Muscle of leg (tissue), 11 donors: ENCODE data around the gene CCDC97. TPM values are rescaled to one million over a fixed set of nuclear protein-coding genes. Genes with fewer than 3 reads are reported as not detected.
"Not testable (repeated sequence)": the region's sequence is repeated elsewhere in the genome, so short reads cannot be mapped to it uniquely, and the experiment has no call there.

Experiments
- DNase-seq: peaks from one replicate; pipeline ENCODE4 v3.0.0; 2013
- H3K27ac ChIP-seq: one replicate; pipeline ENCODE4 v1.5.1; 2013; ENCODE audit warnings: mild to moderate bottlenecking, low read length, control low read depth
- H3K27me3 ChIP-seq: one replicate; pipeline ENCODE4 v1.6.1; 2013; ENCODE audit warnings: low read length; ENCODE audit not compliant: control insufficient read depth, insufficient read depth
- H3K36me3 ChIP-seq: one replicate; pipeline ENCODE4 v1.6.1; 2013; ENCODE audit warnings: low read length; ENCODE audit not compliant: control insufficient read depth, insufficient read depth
- H3K4me1 ChIP-seq: one replicate; pipeline ENCODE4 v1.6.1; 2013; ENCODE audit warnings: low read length; ENCODE audit not compliant: control insufficient read depth, insufficient read depth
- H3K4me3 ChIP-seq: one replicate; pipeline ENCODE4 v1.5.1; 2013; ENCODE audit warnings: low read length, control low read depth
- H3K9me3 ChIP-seq: replicated peaks from 2 replicates; pipeline ENCODE4 v1.6.1; 2013; ENCODE audit warnings: low read depth, low read length; ENCODE audit not compliant: control insufficient read depth
- WGBS: methylation state at CpG from one replicate; pipeline ENCODE4 v1.1.5; 2013; ENCODE audit warnings: missing lambda C conversion rate; ENCODE audit not compliant: insufficient coverage; 5-methylcytosine and 5-hydroxymethylcytosine counted together
- polyA plus RNA-seq, 8 donors: library from polyadenylated mRNA; unstranded; fragments of 120-200 nt; gene quantifications; one replicate each; pipeline versions ENCODE4 v1.2.1 to v1.2.3, GENCODE V29; 2013; ENCODE audit warnings: inconsistent platforms in 1 of 8, low replicate concordance in 1 of 8; ENCODE audit not compliant: insufficient read length in 8 of 8, insufficient read depth in 1 of 8
- total RNA-seq: library from RNA; stranded (reverse); fragments of 120-200 nt; gene quantifications from one replicate; pipeline ENCODE4 v1.2.4, GENCODE V29; 2013

Gene CCDC97
- total and polyA plus RNA-seq, 9 donors, result 14.4 to 38.5 (median 35.3) TPM

DNA sequence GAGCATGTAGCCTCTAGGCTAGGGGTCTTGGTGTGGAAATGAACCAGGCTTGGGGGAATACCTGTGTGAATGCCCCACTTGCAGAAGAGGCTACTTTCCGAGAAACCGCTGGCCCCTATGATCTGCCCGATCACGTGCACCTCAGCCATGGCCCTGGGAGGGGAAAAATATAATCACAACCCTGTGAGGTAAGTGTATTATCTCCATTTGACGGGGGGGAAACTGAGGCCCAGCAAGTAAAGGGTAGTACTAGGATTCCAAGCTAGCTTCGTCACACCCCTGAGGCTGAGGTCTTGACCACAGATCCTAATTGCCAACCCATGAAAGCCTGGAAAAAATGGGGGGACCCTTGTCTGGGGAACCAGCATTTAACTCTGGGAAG, 53.4 kb downstream of the CCDC97 start:
- Histone ChIP-seq H3K9me3 (no peaks in the 10 kb centered on the region), H3K36me3 (no peaks in the 10 kb centered on the region), H3K27me3 (no peaks in the 10 kb centered on the region), H3K4me1 (peaks cover 13% of the 10 kb centered on the region), H3K4me3 (peak overlapping the region; percentile 92), H3K27ac (peak overlapping the region; percentile 100)
- no peak for DNase-seq
- 37% methylated on average over 2 of the region's 6 CpGs for WGBS

DNA sequence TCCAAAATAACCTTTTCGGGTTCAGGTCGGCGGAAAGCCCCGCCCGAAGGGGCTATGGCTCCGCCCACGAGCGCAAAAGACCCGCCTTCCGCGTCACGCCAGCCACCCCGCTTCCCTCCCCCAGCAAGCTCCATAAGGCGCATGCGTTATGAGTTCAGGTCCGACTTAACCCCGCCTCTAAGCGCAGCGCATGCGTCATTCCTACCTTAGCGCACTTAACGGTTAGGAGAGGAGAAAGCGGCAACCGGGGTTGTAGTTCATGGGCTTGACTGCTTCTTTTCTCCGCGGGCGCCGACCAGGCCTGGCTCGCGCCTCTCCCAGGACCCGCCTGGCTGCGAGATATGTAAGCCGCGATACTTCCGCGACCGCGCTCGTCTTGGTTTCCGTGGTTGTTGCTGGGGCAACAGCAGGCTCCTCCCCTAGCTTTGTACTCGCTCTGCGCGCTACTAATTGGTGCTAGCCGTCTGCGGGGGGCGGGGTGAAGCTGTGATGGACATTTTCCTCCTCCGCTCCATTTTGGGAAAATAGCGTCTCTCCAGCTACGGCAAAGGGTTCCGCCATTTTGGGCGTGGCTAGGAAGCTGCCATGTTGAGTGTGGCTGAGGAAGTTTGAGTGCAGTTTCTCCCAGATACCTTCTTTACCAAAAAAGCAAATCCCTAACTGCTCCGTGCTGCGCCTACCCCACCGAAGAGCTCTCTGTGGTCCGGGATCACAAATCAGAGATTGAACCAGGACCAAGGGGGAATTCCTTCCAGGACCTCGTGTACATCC, 54.0 kb downstream of the CCDC97 start, which contains the start of gene B9D2:
TSS of gene B9D2 (minus strand) at position 397 of the 771 bp plus-strand sequence. CDS start 630 bp downstream, outside the sequence.
- peak within 1 kb of the TSS; percentile 100 for H3K27ac ChIP-seq
- H3K4me3 ChIP-seq, result peak within 1 kb of the TSS; percentile 92
- DNase-seq, result peak; percentile 100
- no peaks in the 10 kb centered on the region for H3K9me3 ChIP-seq
- no peaks in the 10 kb centered on the region for H3K27me3 ChIP-seq
- no peaks in the 10 kb centered on the region for H3K36me3 ChIP-seq
- H3K4me1 ChIP-seq, result peaks cover 13% of the 10 kb centered on the region
- WGBS, result under 1% methylated on average over 46 of the region's 56 CpGs

DNA sequence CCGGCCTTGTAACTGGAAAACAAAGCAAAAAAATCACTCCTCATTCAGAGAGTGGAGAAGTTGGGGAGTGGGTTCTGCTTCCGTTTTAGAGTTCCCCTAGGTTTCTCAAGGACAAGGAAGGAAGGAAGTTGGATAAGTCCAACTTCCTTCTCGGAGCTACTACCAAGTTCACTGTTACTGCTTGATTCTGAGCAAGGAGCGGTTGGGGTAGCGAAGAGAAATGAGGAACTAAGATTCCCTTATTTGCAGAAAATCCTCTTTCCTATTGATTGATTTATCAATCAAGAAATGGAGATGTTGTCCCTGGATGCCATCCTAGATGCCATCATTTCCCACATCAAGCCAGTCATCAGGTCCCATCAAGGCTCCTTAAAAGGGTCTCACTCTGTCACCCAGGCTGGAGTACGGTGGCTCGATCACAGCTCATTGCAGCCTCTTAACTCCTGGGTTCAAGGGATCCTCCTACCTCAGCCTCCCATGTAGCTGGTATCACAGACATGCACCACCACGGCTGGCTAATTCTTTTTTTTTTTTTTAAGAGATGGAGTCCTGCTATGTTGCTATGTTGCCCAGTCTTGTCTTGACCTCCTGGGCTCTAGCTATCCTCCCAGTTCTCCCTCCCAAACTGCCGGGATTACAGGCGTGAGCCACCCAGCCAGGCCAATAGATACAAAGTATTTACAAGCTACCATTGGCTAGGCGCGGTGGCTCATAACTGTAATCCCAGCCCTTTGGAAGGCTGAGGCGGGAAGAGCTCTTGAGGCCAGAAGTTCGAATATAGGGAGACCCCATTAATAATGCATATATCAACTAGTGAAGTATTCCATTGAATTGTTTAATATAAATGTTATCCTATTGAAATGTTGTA, 54.8 kb downstream of the CCDC97 start:
- Histone ChIP-seq H3K27me3 (no peaks in the 10 kb centered on the region), H3K4me3 (peak overlapping the region; percentile 92), H3K27ac (peak overlapping the region; percentile 100), H3K9me3 (no peaks in the 10 kb centered on the region), H3K36me3 (no peaks in the 10 kb centered on the region), H3K4me1 (peaks cover 13% of the 10 kb centered on the region)
- DNase-seq, result peak; percentile 61
- 100% methylated on average over 2 of the region's 14 CpGs for WGBS

DNA sequence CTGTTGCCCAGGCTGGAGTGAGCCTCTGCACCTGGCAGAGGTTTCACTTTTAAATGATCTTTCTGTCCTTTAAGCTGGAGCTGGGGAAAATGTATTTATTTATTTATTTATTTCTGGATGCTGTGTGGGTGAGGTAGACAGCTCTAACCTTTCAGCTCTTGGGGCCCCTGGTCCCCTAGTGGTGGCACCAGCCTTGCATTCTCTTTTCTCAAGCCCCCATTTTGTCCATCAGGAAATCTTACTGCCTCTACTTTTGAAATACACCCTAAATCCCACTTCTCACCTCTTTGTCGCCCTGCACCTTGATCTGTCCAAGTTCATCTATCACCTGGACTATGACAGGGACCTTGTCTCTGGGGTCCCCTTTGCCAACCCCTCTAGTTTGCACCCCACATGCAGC, 56.1 kb downstream of the CCDC97 start:
- H3K27me3 ChIP-seq, result no peaks in the 10 kb centered on the region
- H3K36me3 ChIP-seq, result no peaks in the 10 kb centered on the region
- no peaks in the 10 kb centered on the region for H3K9me3 ChIP-seq
- no peak overlapping the region for H3K27ac ChIP-seq
- DNase-seq, result no peak
- H3K4me3 ChIP-seq, result no peak overlapping the region
- H3K4me1 ChIP-seq, result peaks cover 13% of the 10 kb centered on the region
- WGBS, result 100% methylated on average over 1 of the region's 1 CpG

DNA sequence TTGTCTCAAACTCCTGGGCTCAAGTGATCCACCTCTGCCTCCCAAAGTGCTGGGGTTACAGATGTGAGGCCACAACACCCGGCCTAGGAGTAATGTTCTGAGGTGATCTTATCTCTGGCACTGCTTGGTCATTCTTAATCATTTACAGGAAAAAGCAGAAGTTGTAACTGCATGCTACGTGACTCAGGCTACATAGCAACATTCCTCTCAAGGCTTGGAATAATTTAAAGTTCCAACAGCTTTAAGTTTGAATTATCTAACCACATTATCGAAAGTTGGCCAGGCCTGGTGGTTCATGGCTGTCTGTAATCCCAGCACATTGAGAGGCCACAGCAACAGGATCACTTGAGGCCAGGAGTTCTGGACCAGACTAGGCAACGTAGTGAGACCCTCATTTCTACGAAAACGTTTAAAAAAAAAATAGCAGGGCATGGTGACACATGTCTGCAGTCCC, 57.9 kb downstream of the CCDC97 start:
- no peak overlapping the region for H3K4me3 ChIP-seq
- H3K27ac ChIP-seq, result no peak overlapping the region
- DNase-seq, result no peak
- no peaks in the 10 kb centered on the region for H3K27me3 ChIP-seq
- WGBS, result 83% methylated on average over 5 of the region's 6 CpGs
- H3K4me1 ChIP-seq, result peaks cover 13% of the 10 kb centered on the region
- H3K9me3 ChIP-seq, result no peaks in the 10 kb centered on the region
- H3K36me3 ChIP-seq, result no peaks in the 10 kb centered on the region

DNA sequence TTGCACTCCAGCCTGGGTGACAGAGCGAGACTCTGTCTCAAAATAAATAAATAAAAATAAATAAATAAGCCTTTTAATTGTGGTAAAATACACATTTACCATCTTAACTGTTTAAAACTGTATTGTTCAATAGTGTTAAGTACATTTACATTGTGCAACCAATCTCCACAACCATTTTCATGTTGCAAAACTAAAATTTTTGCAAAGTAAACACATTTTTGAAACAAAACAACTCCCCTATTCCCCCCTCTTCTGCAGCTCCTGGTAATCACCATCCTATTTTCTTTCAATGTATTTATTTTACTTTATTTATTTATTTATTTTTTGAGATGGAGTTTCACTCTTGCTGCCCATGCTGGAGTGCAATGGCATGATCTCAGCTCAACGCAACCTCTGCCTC, 59.8 kb downstream of the CCDC97 start:
- H3K36me3 ChIP-seq, result no peaks in the 10 kb centered on the region
- H3K27ac ChIP-seq, result no peak overlapping the region
- H3K9me3 ChIP-seq, result no peaks in the 10 kb centered on the region
- H3K4me3 ChIP-seq, result no peak overlapping the region
- no peak for DNase-seq
- H3K27me3 ChIP-seq, result no peaks in the 10 kb centered on the region
- peaks cover 16% of the 10 kb centered on the region for H3K4me1 ChIP-seq
- no CpG with 5 or more reads among the region's 2 CpGs for WGBS

DNA sequence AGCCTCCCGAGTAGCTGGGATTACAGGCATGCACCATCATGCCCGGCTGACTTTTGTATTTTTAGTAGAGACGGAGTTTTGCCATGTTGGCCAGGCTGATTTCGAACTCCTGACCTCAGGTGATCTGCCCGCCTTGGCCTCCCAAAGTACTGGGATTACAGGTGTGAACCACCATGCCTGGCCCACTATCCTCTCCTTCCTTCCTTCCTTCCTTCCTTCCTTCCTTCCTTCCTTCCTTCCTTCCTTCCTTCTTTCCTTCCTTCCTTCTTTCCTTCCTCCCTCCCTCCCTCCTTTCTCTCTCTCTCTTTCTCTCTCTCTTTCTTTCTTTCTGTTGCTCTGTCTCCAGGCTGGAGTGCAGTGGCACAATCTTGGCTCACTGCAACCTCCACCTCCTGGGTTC, 61.1 kb downstream of the CCDC97 start:
- not testable (repeated sequence) for DNase-seq, H3K4me3 ChIP-seq, H3K27ac ChIP-seq, H3K9me3 ChIP-seq, H3K36me3 ChIP-seq, H3K27me3 ChIP-seq
- 96% methylated on average over 4 of the region's 5 CpGs for whole genome bisulfite sequencing
- H3K4me1 ChIP-seq, result peaks cover 19% of the 10 kb centered on the region

DNA sequence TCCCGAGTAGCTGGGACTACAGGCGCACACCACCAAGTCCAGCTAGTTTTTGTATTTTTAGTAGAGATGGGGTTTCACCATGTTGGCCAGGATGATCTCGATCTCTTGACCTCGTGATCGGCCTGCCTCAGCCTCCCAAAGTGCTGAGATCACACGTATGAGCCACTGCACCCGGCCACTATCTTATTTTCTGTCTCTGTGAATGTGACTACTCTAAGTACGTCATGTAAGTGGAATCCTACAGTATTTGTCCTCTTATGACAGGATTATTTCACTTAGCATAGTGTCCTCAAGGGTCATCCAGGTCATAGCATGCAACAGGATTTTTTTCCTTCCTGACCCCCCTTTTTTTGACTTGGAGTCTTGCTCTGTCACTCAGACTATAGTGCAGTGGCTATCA, 61.6 kb downstream of the CCDC97 start:
- H3K27ac ChIP-seq, result no peak overlapping the region
- WGBS, result 94% methylated on average over 6 of the region's 8 CpGs
- H3K4me1 ChIP-seq, result peaks cover 22% of the 10 kb centered on the region
- no peak for DNase-seq
- no peak overlapping the region for H3K4me3 ChIP-seq
- no peaks in the 10 kb centered on the region for H3K9me3 ChIP-seq
- no peaks in the 10 kb centered on the region for H3K36me3 ChIP-seq
- no peaks in the 10 kb centered on the region for H3K27me3 ChIP-seq

DNA sequence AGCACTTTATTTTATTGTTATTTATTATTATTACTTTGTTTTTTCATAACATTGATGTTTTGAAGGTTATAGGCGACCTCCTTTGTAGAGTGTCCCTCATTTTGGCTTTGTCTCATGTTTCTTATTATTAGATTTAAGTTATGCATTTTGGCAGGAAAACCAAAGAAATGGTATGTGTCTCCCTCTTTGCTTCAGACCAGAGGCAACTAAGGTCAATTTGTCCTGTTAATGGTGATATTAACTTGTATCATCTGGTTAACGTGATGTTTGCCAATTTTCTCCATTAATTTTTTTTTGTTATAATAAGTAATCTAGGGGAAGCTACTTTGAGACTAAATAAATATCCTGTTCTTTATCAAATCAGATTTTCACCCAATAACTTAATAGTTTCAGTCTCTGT, 62.5 kb downstream of the CCDC97 start:
- Histone ChIP-seq H3K4me1 (peaks cover 22% of the 10 kb centered on the region), H3K27ac (no peak overlapping the region), H3K27me3 (no peaks in the 10 kb centered on the region), H3K36me3 (no peaks in the 10 kb centered on the region), H3K9me3 (no peaks in the 10 kb centered on the region), H3K4me3 (no peak overlapping the region)
- no CpG with 5 or more reads among the region's 2 CpGs for WGBS
- no peak for DNase-seq

DNA sequence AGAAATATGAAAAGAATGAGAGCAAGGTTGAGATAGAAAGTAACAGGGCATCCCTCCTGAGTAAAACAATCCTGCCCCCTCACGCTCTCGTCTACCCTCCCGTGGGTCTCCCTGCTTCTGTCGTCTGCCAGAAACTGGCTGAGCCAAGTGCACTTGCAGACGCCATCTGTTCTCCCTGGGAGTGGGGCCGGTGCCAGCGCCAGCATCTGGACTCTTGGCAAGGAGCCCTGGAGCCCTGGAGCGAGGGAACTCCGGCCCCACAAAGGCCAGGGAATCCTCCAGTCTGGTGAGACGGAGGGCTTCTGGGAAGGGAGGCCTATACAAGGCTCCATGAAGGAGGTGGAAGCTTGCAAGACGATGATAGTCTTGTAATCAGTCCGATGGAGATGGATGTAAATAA, 64.0 kb downstream of the CCDC97 start:
- DNase-seq, result peak; percentile 92
- peaks cover 25% of the 10 kb centered on the region for H3K4me1 ChIP-seq
- H3K27me3 ChIP-seq, result no peaks in the 10 kb centered on the region
- no peak overlapping the region for H3K4me3 ChIP-seq
- H3K9me3 ChIP-seq, result no peaks in the 10 kb centered on the region
- WGBS, result 8% methylated on average over 9 of the region's 12 CpGs
- no peaks in the 10 kb centered on the region for H3K36me3 ChIP-seq
- H3K27ac ChIP-seq, result peak overlapping the region; percentile 1
